ENCODE data around the gene ZNF438.

The ZNF438 gene

GRCh38 chr10:31031558-31032257 lies at the start of gene ZNF438:
TSS of gene ZNF438 (minus strand) at chr10:31031865. CDS start at chr10:30877034, 154,831 bp downstream.
- peak; percentile 77 for TF ChIP-seq CTCF (IDR thresholded peaks at IDR 0.05; ENCODE audit: extremely low read depth, insufficient read depth, missing control alignments)
- DNase-seq (ENCODE audit: low spot score), result peak; percentile 98
- in situ Hi-C loops (cut with MboI; ENCODE audit: low pct_unique_long_range_greater_than_20kb, low sequenced_read_pairs, unreplicated experiment), result no loop called here

GRCh38 chr10:31076610-31076988 lies 44.9 kb upstream of the ZNF438 start:
- in situ Hi-C loops (cut with MboI; ENCODE audit: low pct_unique_long_range_greater_than_20kb, low sequenced_read_pairs, unreplicated experiment), result no loop called here
- DNase-seq (ENCODE audit: low spot score), result no peak
- TF ChIP-seq CTCF (IDR thresholded peaks at IDR 0.05; ENCODE audit: extremely low read depth, insufficient read depth, missing control alignments), result no peak

- DNase-seq (ENCODE audit: low spot score), result no peak
- in situ Hi-C loops (cut with MboI; ENCODE audit: low pct_unique_long_range_greater_than_20kb, low sequenced_read_pairs, unreplicated experiment), result no loop called here
- no peak for TF ChIP-seq CTCF (IDR thresholded peaks at IDR 0.05; ENCODE audit: extremely low read depth, insufficient read depth, missing control alignments)
Measured at GRCh38 chr10:31075881-31076609, 44.4 kb upstream of the ZNF438 start.

- no peak for DNase-seq (ENCODE audit: low spot score)
- in situ Hi-C loops (cut with MboI; ENCODE audit: low pct_unique_long_range_greater_than_20kb, low sequenced_read_pairs, unreplicated experiment), result no loop called here
- no peak for TF ChIP-seq CTCF (IDR thresholded peaks at IDR 0.05; ENCODE audit: extremely low read depth, insufficient read depth, missing control alignments)
Measured at GRCh38 chr10:31075434-31075833, 43.8 kb upstream of the ZNF438 start.

GRCh38 chr10:31074722-31075086 lies 43.0 kb upstream of the ZNF438 start:
- TF ChIP-seq CTCF (IDR thresholded peaks at IDR 0.05; ENCODE audit: extremely low read depth, insufficient read depth, missing control alignments), result no peak

GRCh38 chr10:31073996-31074721 lies 42.5 kb upstream of the ZNF438 start:
- DNase-seq (ENCODE audit: low spot score), result no peak
- no peak for TF ChIP-seq CTCF (IDR thresholded peaks at IDR 0.05; ENCODE audit: extremely low read depth, insufficient read depth, missing control alignments)
- in situ Hi-C loops (cut with MboI; ENCODE audit: low pct_unique_long_range_greater_than_20kb, low sequenced_read_pairs, unreplicated experiment), result no loop called here

More at GRCh38 chr10:31074722-31075086, 43.0 kb upstream of the ZNF438 start:
- in situ Hi-C loops (cut with MboI; ENCODE audit: low pct_unique_long_range_greater_than_20kb, low sequenced_read_pairs, unreplicated experiment), result no loop called here
- no peak for DNase-seq (ENCODE audit: low spot score)
